NCI-H2081 treated with DMSO at 0.1 percent for 48 hours (cell line): ENCODE measurements around the gene PIK3R6.
"Not testable (repeated sequence)": the region's sequence is repeated elsewhere in the genome, so short reads cannot be mapped to it uniquely, and the experiment has no call there.

Experiments used
- DNase-seq: peaks from one replicate; lab custom pipeline; 2025; lab: John Stamatoyannopoulos, UW

The PIK3R6 gene

GRCh38 chr17:8893621-8894201, 26.2 kb upstream of the PIK3R6 start:
- no peak for DNase-seq

GRCh38 chr17:8893059-8893458, 25.6 kb upstream of the PIK3R6 start:
- no peak for DNase-seq

GRCh38 chr17:8892338-8892690, 24.8 kb upstream of the PIK3R6 start:
- no peak for DNase-seq

- DNase-seq, result no peak
Measured at GRCh38 chr17:8890671-8891070, 23.2 kb upstream of the PIK3R6 start.

GRCh38 chr17:8889458-8890210, 22.2 kb upstream of the PIK3R6 start:
- no peak for DNase-seq

- no peak for DNase-seq
Measured at GRCh38 chr17:8888704-8889302, 21.3 kb upstream of the PIK3R6 start.

GRCh38 chr17:8887834-8888703, 20.6 kb upstream of the PIK3R6 start:
- DNase-seq, result no peak

GRCh38 chr17:8887301-8887700, 19.8 kb upstream of the PIK3R6 start:
- DNase-seq, result no peak

- DNase-seq, result no peak
Measured at GRCh38 chr17:8885967-8886684, 18.7 kb upstream of the PIK3R6 start.

- DNase-seq, result not testable (repeated sequence)
Measured at GRCh38 chr17:8885163-8885966, 17.9 kb upstream of the PIK3R6 start.

- DNase-seq, result no peak
Measured at GRCh38 chr17:8884336-8884990, 17.0 kb upstream of the PIK3R6 start.

GRCh38 chr17:8883353-8883752, 15.9 kb upstream of the PIK3R6 start:
- no peak for DNase-seq

GRCh38 chr17:8881606-8882005, 14.1 kb upstream of the PIK3R6 start:
- DNase-seq, result no peak

- DNase-seq, result no peak
Measured at GRCh38 chr17:8880466-8880865, 13.0 kb upstream of the PIK3R6 start.

- no peak for DNase-seq
Measured at GRCh38 chr17:8879410-8879809, 11.9 kb upstream of the PIK3R6 start.

GRCh38 chr17:8877984-8878383, 10.5 kb upstream of the PIK3R6 start:
- DNase-seq, result no peak

GRCh38 chr17:8875957-8876356, 8.5 kb upstream of the PIK3R6 start:
- no peak for DNase-seq

GRCh38 chr17:8875436-8875835, 8.0 kb upstream of the PIK3R6 start:
- no peak for DNase-seq

GRCh38 chr17:8873801-8874715, 6.6 kb upstream of the PIK3R6 start:
- no peak for DNase-seq
